ENCODE results near the gene SLC13A5.
"Not testable (repeated sequence)": the region's sequence is repeated elsewhere in the genome, so short reads cannot be mapped to it uniquely, and the experiment has no call there.

The SLC13A5 gene

DNA sequence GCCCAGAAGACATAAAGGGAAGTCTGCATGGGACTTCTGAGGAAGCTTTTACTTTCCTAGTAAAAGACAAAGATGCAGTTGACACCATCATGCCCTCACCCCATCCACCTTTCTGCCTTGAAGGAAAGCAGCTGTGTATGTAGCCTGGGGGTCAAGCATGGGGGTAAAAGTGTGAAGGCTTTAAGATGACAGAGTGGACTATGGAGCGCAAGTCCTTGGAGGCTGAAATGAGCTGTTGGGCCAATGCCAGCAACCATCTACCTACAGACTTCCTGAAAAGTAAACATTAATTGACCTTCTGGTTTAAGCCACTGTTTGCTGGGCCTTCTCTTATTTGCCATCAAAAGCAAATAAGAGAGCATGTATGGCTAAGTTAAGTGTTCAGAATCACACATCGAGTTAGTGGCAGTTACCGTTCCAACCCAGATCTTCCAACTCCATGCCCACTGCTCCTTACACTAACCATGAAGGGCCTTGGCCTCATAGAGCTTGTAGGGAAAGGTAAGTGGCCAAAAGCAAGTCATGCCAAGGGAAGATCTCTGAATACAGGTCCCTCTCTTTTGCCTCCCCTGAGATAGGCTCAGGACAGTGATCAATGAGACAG lies 30.0 kb downstream of the SLC13A5 start:
- no peak for DNase-seq

DNA sequence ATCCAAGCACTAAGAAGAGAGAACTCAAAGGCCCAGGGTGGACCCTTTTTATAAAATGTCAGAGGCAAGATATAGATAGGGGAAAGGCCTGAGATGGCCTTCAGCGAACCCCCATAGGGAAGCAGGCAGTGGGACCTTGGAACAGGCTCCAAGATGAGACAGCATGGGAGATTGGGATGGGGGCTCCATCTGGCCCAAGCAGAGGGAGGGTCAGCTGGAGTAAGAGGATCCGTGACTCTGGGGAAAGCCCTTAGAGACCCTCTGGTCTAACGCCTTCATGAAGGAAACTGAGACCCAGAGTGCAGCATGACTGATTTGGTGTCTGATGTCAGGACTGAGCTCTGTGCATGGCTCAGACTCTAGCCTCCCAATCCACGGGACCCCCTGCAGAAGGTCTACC lies 30.8 kb downstream of the SLC13A5 start:
- no peak for DNase-seq

- DNase-seq, result no peak
Measured at GRCh38 chr17:6681671-6682070, 31.5 kb downstream of the SLC13A5 start.

GRCh38 chr17:6681176-6681575 lies 32.0 kb downstream of the SLC13A5 start:
- DNase-seq, result no peak

DNA sequence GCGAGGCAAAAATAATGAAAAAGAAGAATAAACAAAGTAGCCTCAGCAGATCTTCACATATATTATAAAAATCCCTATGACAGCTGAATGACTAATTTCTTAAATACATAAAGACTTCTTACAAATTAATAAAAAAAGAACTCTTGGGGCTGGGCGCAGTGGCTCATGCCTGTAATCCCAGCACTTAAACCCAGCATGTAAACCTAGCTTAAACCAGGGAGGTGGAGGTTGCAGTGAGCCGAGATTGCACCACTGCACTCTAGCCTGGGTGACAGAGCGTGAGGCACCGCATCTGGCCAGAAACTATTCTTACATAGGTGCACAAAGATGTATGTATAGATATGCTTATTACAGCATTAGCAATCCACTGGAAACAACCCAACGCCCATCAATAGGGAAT lies 33.9 kb downstream of the SLC13A5 start:
- no peak for DNase-seq

- no peak for DNase-seq
Measured at GRCh38 chr17:6677946-6678345, 35.2 kb downstream of the SLC13A5 start.

GRCh38 chr17:6677158-6677831 lies 35.9 kb downstream of the SLC13A5 start:
- DNase-seq, result no peak

DNA sequence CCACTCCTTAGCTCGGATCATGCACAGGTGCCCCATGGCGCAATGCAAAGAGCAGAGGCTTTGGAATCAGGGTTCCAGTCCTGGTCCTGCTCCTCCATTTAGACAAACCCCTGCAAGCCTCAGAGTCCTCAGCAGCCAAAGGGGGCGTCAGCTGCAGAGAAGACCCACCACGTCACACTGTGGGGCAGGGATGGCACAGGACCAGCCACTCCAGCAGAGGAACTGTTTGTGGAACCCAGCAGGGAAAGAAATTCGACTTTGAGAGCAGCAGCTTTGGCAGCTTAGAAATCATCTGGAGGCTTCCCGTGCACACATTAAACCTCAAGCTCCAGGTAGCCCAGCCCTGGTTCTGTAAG lies 36.4 kb downstream of the SLC13A5 start:
- DNase-seq, result no peak

DNA sequence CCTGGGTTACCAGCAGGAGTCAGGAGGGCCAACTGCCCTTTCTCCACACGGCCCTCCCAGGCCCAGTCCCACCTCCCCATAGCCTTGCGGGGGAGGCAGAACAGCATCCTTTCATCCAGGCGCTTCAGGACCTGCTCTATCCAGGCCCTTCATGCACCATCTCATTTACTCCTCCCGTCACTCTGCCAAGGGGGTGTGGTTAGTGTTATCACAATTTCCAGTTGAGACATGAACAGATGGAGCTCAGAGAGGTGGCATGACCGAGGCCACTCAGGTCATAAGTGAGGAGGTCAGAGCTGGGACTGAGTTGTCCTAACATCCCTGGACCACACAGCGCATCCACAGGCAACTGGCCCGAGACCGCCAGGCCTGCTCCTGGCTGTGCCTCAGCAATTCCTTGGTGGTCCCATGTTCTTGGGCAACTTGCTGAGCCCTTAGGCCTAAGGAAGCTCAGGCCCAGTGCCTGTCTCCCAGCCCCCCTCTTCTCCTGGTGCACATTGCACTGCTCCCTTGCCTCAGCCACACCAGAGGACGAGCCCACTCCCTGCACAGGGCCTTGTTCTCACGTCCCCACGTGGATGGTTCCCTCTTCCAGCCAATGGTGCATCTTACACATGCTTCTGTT lies 37.9 kb downstream of the SLC13A5 start:
- DNase-seq, result no peak

- DNase-seq, result no peak
Measured at GRCh38 chr17:6674586-6674985, 38.6 kb downstream of the SLC13A5 start.

DNA sequence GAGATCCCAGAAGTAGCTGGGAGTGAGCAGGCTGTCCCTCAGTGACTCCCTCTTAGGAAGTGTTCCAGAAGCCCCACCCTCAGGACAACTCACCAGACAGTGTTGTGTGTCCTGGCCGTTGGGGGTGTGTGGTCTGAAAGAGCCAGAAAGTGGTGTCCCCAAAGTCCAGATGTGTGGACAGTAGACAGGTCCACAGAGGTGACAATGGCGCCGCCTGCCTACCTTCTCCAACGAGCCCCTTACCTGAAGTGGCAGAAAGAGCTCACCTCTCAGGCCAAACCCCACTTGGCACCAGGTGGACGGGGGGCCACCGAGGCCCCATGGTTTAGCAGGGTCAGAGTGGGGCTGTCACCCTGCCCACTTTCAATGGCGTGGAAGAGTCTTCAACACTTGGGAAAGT lies 41.7 kb downstream of the SLC13A5 start:
- DNase-seq, result no peak

DNA sequence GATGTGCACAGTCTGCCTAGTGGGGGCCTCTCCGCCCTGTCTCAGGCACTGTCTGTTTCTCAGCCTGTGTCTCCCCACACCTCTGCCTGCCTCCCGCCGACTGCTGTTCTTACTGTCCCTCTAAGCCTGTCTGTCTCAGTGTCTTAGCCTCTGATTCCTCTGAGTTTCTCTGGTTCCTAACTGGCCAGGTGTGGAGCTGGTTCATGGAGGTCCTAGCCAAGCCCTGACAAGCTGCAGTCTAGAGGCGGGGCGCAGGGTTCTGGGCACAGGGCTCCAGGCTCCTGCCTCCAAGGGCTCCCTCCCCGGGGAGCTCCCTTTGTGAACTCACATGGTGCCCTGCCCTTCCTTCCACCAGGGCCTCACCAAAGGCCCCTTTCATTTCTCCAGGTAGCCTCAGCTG lies 42.2 kb downstream of the SLC13A5 start:
- DNase-seq, result no peak

DNA sequence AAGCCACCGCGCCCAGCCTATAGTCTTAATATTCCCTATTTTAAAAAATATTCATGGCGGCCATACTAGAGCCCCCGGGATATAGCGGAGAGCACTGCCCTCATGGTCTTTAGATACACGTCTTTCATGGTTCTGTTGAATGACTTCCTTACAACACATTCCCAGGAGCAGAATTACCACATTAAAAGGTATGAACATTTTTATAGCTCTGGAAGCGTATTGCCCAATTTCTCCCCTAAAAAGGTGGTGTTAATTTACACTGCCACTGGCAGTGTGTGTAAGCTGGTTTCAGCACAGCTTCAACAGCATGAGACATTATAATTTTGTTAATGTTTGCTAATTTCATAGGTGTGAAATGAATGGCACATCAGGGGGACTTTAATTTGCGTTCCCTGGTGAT lies 42.6 kb downstream of the SLC13A5 start:
- DNase-seq, result no peak

- no peak for DNase-seq
Measured at GRCh38 chr17:6669479-6670212, 43.5 kb downstream of the SLC13A5 start.

GRCh38 chr17:6668727-6669425 lies 44.3 kb downstream of the SLC13A5 start:
- DNase-seq, result no peak

- no peak for DNase-seq
Measured at GRCh38 chr17:6668219-6668618, 45.0 kb downstream of the SLC13A5 start.

GRCh38 chr17:6667516-6667915 lies 45.7 kb downstream of the SLC13A5 start:
- no peak for DNase-seq

- DNase-seq, result no peak
Measured at GRCh38 chr17:6666557-6666956, 46.6 kb downstream of the SLC13A5 start.

GRCh38 chr17:6666077-6666521 lies 47.1 kb downstream of the SLC13A5 start:
- no peak for DNase-seq

GRCh38 chr17:6663200-6663599 lies 50.0 kb downstream of the SLC13A5 start:
- not testable (repeated sequence) for DNase-seq

- no peak for DNase-seq
Measured at GRCh38 chr17:6661464-6661848, 51.7 kb downstream of the SLC13A5 start.

DNA sequence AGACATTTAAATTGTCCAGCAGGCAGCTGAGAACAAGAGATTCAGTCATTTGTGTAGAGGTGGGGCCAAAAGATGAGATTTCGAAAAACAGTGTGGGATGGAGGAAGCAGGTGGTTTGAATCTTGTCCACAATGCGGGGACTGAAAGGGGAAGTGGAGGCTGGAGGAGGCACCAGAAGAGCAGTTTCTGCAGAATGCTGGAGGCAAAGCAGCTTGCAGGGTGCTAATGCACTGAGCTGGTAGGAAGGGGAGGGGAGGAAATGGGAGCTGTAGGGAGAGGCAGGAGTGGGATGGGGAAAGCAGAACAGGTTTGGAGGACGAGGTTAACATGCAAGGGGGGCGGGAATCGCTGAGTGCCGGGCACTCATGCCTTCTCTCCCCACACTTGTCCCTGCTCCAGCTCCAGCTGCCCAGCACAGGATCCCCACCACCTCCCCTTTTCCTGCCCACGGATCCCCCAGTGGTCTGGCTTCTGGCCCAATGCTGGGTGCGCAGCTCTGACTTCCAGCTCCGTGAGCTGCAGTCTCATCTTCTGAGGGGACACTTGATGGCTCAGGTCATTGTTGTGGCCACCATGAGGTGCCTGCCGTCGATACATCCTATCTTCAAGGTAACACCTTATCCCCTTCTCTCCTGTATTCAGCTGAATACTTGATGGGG lies 52.2 kb downstream of the SLC13A5 start:
- no peak for DNase-seq

DNA sequence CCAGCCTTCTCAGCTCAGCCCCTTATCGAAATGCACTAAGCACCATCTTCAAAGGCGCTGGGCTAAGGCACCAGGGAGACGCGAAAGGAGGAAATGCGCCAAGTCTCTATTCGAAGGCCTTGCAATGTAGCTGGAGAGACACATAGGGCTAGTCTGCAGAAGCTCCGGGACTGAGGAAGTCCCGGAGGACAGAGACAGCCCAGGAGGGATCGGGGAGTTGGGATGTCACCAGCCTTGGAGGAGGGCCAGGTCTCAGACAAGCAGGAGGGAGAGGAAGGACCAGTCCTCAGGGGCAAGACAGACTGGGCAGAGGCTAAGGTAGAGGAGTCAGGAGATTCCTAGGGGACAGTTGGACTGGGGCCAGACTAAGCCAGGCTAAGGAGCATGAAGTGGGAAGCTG lies 53.1 kb downstream of the SLC13A5 start:
- DNase-seq, result no peak
